OCI-LY3 (cell line): Measurements from ENCODE around the gene ROCK2.

Source experiments
- H2AFZ ChIP-seq: fragments of 200-600, 300-600 bp; shearing (Covaris generic); 2 replicates; pipeline ENCODE4 v1.6.0; 2014; ENCODE audit warnings: antibody characterized with exemption, low read depth, low read length
- H3K27ac ChIP-seq: fragments of 200-600, 300-600 bp; sonication (generic); 2 replicates; pipeline ENCODE4 v1.5.1; 2014; ENCODE audit warnings: mild to moderate bottlenecking, low read length, moderate library complexity, mixed read lengths
- H3K27me3 ChIP-seq: fragments of 200-600, 300-600 bp; sonication (generic); 2 replicates; pipeline ENCODE4 v1.6.1; 2014; ENCODE audit warnings: low read depth, low read length, mixed read lengths
- H3K36me3 ChIP-seq: fragments of 200-600, 300-600 bp; sonication (generic); replicated peaks from 2 replicates; pipeline ENCODE3; 2014; ENCODE audit warnings: low read depth, low read length, mixed read lengths
- H3K4me1 ChIP-seq: fragments of 300-600, 200-600 bp; sonication (generic); 2 replicates; pipeline ENCODE4 v1.6.1; 2014; ENCODE audit warnings: low read length, mixed read lengths
- H3K4me2 ChIP-seq: fragments of 200-600, 300-600 bp; sonication (generic); 2 replicates; pipeline ENCODE4 v1.6.1; 2014; ENCODE audit warnings: low read length, mixed read lengths
- H3K4me3 ChIP-seq: fragments of 300-600, 200-600 bp; sonication (generic); 2 replicates; pipeline ENCODE4 v1.5.1; 2014; ENCODE audit warnings: antibody characterized with exemption, mild to moderate bottlenecking, low read length, moderate library complexity
- H3K79me2 ChIP-seq: fragments of 300-600, 200-600 bp; shearing (Covaris generic); 2 replicates; pipeline ENCODE4 v1.6.1; 2014; ENCODE audit warnings: mild to moderate bottlenecking, low read length, mixed read lengths
- H3K9ac ChIP-seq: fragments of 300-600, 200-600 bp; shearing (Covaris generic); 2 replicates; pipeline ENCODE4 v1.6.0; 2014; ENCODE audit warnings: mild to moderate bottlenecking, low read length, moderate library complexity
- H3K9me3 ChIP-seq: fragments of 200-600, 300-600 bp; shearing (Covaris generic); 2 replicates; pipeline ENCODE4 v1.6.1; 2014; ENCODE audit warnings: low read length, mixed read lengths; ENCODE audit not compliant: insufficient read depth
- H4K20me1 ChIP-seq: fragments of 200-600, 300-600 bp; sonication (generic); 2 replicates; pipeline ENCODE4 v1.6.1; 2016; ENCODE audit warnings: low read length, mixed read lengths; ENCODE audit not compliant: insufficient read depth
- CTCF ChIP-seq: fragments of 200-600, 300-600 bp; sonication (generic); IDR thresholded peaks from 2 replicates; pipeline ENCODE4 v1.5.1; 2014; ENCODE audit warnings: antibody characterized with exemption, low read length, low read depth
- EZH2phosphoT487 ChIP-seq: fragments of 200-600 bp; shearing (Covaris generic); IDR thresholded peaks from 2 replicates; pipeline ENCODE4 v1.6.1; 2018; ENCODE audit warnings: antibody characterized with exemption, mixed run types, low read depth

The ROCK2 gene

GRCh38 chr2:11208083-11208482 lies 136.4 kb downstream of the ROCK2 start:
- no peak overlapping the region for H3K4me2 ChIP-seq
- H3K79me2 ChIP-seq = no peaks in the 10 kb centered on the region
- H3K27me3 ChIP-seq = no peaks in the 10 kb centered on the region
- no peak overlapping the region for H3K27ac ChIP-seq
- no peaks in the 10 kb centered on the region for H3K9me3 ChIP-seq
- H3K9ac ChIP-seq = no peak overlapping the region
- TF ChIP-seq EZH2phosphoT487 (no peak), CTCF (no peak)
- no peak overlapping the region for H2AFZ ChIP-seq
- H3K36me3 ChIP-seq = peaks cover 4% of the 10 kb centered on the region
- H3K4me3 ChIP-seq = no peak overlapping the region
- peaks cover 12% of the 10 kb centered on the region for H3K4me1 ChIP-seq
- no peaks in the 10 kb centered on the region for H4K20me1 ChIP-seq

GRCh38 chr2:11203480-11203879 lies 141.0 kb downstream of the ROCK2 start:
- H3K4me3 ChIP-seq = no peak overlapping the region
- no peak overlapping the region for H3K27ac ChIP-seq
- TF ChIP-seq CTCF = no peak
- H2AFZ ChIP-seq = no peak overlapping the region
- no peak overlapping the region for H3K9ac ChIP-seq
- H3K79me2 ChIP-seq = no peaks in the 10 kb centered on the region
- H3K4me2 ChIP-seq = peak overlapping the region; percentile 3; the same call in 1 of the 2 replicates
- H4K20me1 ChIP-seq = no peaks in the 10 kb centered on the region
- H3K27me3 ChIP-seq = no peaks in the 10 kb centered on the region
- H3K36me3 ChIP-seq = peaks cover 12% of the 10 kb centered on the region
- no peaks in the 10 kb centered on the region for H3K9me3 ChIP-seq
- peaks cover 12% of the 10 kb centered on the region for H3K4me1 ChIP-seq

GRCh38 chr2:11201969-11202368 lies 142.5 kb downstream of the ROCK2 start:
- no peak overlapping the region for H3K9ac ChIP-seq
- peaks cover 12% of the 10 kb centered on the region for H3K4me1 ChIP-seq
- H3K9me3 ChIP-seq = no peaks in the 10 kb centered on the region
- TF ChIP-seq EZH2phosphoT487 = no peak
- TF ChIP-seq CTCF = no peak
- no peak overlapping the region for H3K27ac ChIP-seq
- H2AFZ ChIP-seq = no peak overlapping the region
- H3K36me3 ChIP-seq = peaks cover 12% of the 10 kb centered on the region
- no peaks in the 10 kb centered on the region for H3K79me2 ChIP-seq
- H3K27me3 ChIP-seq = no peaks in the 10 kb centered on the region
- H3K4me3 ChIP-seq = no peak overlapping the region
- no peak overlapping the region for H3K4me2 ChIP-seq
- no peaks in the 10 kb centered on the region for H4K20me1 ChIP-seq

- no peaks in the 10 kb centered on the region for H4K20me1 ChIP-seq
- H3K4me2 ChIP-seq = no peak overlapping the region
- H3K27ac ChIP-seq = no peak overlapping the region
- H3K79me2 ChIP-seq = no peaks in the 10 kb centered on the region
- peaks cover 20% of the 10 kb centered on the region for H3K36me3 ChIP-seq
- TF ChIP-seq CTCF = no peak
- no peak for TF ChIP-seq EZH2phosphoT487
- no peaks in the 10 kb centered on the region for H3K9me3 ChIP-seq
- H3K4me1 ChIP-seq = peaks cover 17% of the 10 kb centered on the region
- H3K27me3 ChIP-seq = no peaks in the 10 kb centered on the region
- H3K9ac ChIP-seq = no peak overlapping the region
- H3K4me3 ChIP-seq = no peak overlapping the region
- H2AFZ ChIP-seq = no peak overlapping the region
These were observed 143.8 kb downstream of the ROCK2 start for GRCh38 chr2:11200651-11201050.
